NCI-H2196 treated with DMSO at 0.1 percent for 48 hours (cell line): ENCODE results near the gene AP5B1.
A peak's percentile ranks its signal among the peaks of the same experiment; 100 is the strongest.

Experiments
- DNase-seq: peaks from one replicate; lab custom pipeline; 2025; ENCODE audit not compliant: unreplicated experiment; lab: John Stamatoyannopoulos, UW

AP5B1 gene

DNA sequence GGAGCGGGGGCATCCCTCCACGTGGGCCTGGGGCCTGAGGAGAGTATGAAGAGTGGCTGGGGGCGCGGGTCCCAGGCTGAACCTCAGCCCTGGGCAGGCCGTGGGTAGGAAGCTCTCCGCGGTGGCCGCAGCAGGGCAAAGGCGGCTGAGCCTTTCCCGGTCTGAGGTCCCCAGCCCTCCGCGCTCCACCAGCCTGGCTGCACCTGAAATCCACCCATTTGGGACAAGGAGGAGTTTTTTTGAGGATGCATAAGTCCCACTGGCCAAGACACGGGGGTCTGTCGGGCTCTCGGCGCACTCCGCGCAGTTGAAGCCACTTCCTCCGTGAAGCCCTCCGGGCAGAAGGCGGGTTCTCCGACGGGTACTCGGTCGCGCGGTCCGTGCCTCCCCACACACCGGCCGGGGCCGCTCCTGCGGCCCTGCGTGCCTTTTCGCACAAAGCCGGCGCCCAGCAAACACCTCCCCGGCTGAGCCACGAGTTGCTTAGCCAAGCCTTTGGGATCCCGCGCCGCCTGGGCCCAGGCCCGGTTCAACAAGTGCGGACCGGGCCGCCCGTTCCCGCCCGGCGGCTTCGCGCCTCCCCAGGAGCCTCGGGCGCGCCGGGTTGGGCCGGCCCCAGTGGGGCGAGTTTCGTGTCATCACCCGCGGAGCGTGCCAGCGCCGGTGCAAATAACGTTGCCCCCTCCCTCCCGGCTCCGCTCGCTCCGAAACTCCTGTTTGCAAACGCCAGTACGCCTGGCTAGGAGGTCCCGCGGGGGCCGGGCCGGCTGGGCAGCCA, 5.4 kb upstream of the AP5B1 start:
- DNase-seq, result no peak

DNA sequence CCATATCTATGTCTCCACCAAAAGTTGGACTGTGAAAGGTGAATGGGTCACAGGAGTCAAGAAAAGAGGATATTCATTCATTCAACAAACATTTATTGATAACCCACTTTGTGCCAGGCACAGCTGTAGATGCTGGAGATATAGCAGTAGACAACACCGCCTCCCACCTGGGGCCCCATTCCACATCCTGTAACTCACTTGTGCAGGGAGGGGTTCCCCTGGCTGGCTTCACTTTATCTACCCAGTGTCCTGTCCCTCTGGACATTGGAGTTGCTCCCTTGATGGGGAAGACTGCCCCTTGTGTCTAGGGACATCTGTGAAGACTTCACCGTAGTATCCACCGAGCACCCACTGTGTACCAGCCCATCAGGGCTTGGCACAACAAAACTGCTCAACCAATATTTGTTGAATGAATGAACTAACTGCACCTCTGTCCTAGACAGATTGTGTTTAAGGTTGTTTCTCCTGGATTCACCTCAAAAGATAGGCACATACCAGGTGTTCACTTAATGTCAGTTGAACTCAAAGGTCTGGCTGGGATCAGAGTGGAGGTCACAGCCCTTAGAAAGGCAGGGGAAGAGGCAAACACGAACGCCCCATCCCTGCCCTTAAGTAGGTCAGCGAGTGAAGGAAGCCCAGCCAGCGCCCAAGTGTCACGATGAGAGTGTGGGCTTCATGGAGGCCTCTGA, 4.7 kb upstream of the AP5B1 start:
- DNase-seq, result no peak

DNA sequence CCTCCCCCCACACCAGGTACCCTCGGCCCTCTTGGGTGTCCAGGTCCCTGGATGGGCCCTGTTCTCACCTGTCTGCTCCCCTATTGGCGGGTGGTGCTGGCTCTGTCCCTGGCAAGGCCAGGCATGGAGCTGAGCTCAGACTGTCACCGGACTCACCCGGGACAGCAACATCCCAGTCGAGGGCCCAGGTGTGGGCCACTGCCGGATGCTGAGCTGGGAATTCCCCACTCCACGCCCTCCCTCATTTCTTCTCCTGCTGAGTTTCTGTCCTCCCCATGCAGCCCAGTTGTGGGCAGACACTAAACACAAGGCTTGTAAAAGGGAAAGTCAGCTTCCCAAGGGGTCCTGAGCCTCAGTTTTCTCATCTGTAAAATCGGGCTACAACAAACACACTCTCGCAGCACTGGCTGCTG, 2.0 kb upstream of the AP5B1 start:
- DNase-seq, result no peak

DNA sequence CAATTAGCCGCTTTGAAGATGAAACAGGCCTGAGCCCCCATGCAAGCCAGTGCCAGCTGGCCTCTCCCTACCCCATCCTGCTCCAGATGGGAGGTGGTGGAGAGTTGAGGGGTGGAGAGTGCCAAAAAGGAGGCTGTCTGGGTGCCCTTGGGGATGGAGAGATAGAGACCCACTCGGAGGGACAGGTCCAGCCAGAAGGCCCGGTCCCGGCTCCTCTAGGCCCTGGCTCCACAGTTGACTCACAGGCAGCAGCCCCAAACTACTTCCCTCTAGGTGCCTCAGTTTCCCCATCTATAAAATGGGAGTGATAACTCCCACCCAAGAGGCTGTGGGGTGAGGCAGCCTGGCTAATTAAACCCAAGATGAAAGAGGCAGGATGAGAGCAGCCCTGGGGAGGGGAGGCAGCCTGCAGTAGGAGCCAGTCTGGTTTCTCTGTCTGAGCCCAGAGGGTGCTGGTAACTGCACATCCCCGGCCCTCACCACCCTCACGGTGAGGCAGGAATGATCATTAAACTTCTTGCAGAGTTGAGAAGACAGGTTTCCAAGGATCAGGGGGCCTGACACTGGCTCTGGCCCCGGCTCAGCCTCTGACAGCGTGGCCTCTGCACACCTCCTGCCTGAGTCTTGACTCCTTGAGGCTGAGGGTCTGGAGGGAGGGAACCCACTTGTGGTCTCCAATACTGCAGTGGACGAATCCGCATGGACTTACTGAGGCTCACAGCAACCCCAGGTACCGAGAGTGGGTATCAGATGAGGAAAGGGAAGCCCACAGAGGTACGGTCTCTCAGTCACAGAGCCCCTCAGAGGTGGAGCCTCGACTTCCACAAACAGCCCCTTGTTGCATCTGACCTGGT, 1.4 kb upstream of the AP5B1 start:
- DNase-seq, result no peak

- DNase-seq, result no peak
Measured at GRCh38 chr11:65781152-65781961, 581 bp upstream of the AP5B1 start.

GRCh38 chr11:65779919-65780769, 632 bp downstream of the AP5B1 start:
- peak; percentile 62 for DNase-seq

DNA sequence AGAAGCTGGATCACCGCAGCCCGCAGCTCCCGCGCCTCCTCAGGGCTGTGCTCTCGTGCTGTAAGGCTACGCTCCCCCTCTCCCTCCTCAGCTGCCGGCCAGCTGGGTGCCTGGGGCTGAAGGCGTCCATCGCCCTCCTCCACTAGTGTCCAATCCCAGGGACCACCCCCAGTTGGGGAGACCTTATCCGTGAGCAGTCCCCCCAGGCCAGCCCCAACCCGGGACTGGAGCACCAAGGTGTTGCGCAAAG, 1.2 kb downstream of the AP5B1 start:
- no peak for DNase-seq

GRCh38 chr11:65778901-65779668, 1.7 kb downstream of the AP5B1 start:
- DNase-seq, result no peak

- no peak for DNase-seq
Measured at GRCh38 chr11:65778431-65778900, 2.3 kb downstream of the AP5B1 start.

DNA sequence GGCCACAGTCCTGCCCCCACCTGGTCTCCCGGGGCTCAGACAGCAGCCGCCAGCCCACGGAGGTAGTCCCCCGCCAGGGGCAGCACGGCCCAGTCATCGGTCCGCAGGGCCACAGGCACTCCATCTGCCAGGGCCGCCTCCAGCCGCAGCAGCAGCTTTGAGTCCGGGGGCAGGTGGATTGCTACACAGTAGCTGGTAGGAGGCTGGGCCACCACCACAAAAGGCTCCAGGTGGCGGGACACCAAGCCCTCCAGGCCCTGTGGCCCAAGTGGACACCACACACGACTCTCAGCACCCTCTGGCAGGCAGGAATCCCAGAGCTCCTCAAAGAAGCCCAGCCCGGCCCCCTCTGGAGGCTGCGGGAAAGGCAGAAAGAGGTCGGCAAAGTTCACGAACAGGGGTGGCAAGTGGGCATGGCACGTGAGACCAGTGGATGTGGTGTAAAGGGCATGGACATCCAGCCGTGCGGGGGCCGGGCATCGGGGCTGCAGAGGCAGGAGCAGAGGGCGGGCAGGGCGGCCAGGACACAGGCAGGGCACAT, 2.9 kb downstream of the AP5B1 start:
- DNase-seq, result no peak

GRCh38 chr11:65777241-65777640, 3.5 kb downstream of the AP5B1 start:
- no peak for DNase-seq

GRCh38 chr11:65776710-65777141, 4.0 kb downstream of the AP5B1 start:
- no peak for DNase-seq

- no peak for DNase-seq
Measured at GRCh38 chr11:65776196-65776595, 4.6 kb downstream of the AP5B1 start.

DNA sequence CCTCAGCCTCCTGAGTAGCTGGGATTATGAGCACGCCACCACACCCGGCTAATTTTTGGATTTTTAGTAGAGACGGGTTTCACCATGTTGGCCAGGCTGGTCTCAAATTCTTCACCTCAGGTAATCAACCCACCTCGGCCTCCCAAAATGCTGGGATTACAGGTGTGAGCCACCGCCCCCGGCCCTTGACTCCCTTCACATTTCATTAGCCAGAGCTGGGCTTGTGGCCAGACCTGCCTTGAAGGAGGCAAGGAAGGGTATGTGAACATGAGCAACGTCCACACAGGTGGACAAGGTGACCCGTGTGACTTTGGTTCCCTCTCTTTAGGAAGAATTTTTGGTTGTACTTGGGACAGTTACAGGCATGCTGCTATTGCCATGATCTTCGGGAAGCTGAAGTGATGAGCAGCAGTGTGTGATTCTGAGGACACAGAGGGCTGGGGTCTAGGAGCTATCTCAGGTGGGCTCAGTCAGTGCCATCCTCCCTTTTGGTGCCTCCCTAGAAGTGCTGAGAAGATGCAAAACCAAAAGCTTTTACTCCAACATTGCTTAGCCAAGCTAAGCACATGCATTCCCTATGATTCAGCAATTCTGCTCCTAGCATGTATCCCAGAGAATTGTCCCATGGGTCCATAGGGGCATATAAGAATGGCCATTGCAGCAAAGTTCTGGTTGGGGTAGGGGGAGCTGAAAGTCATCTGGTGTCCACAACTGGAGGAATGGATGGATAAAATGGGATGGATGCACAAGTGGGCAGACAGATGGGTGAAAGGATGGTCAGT, 6.1 kb downstream of the AP5B1 start:
- DNase-seq, result no peak

DNA sequence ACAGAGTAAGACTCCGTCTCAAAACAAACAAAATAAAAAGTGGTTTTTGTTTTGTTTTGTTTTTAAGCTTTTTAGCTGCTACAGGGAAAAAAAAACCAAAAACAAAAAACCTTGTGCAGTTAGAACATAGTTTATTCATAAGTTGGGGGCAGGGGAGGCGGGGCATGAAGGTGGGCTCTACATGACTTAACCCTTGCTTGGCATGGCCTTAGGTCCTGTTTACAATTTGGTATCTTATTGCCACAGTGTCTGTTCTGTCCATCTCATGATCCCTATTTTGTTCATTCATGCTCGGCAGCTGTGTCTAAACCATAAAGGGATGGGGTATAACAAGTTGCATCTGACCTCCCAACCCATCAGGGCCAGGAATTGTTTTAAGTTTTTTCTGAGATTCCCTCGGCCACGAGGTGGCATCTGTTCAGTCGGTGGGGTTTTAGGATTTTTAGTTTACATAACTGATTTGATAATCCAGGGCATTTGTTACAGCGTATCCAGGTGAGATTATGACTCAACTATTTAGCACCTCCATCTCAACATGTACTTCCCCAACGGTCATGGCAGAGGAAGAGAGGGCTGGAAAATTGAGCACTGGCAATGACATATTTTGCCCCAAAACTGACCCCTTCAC, 6.9 kb downstream of the AP5B1 start:
- no peak for DNase-seq

- DNase-seq, result no peak
Measured at GRCh38 chr11:65771589-65772112, 9.1 kb downstream of the AP5B1 start.

- DNase-seq, result no peak
Measured at GRCh38 chr11:65770951-65771567, 9.7 kb downstream of the AP5B1 start.
